H1 (cell line): ENCODE data around the gene RNU7-1. TPM values are rescaled to one million over a fixed set of nuclear protein-coding genes. Genes with fewer than 3 reads are reported as not detected.

Experiments
- CTCF ChIA-PET: fragments of 300-600 bp; sonication (Branson Sonifier 250); formaldehyde crosslinking; loops from one replicate; lab custom pipeline; 2021; ENCODE audit not compliant: partially characterized antibody; lab: Charles Lee
- POLR2A ChIA-PET: fragments of 300-600 bp; sonication (Branson Sonifier 250); formaldehyde crosslinking; loops from one replicate; lab custom pipeline; 2021; ENCODE audit warnings: inconsistent platforms; ENCODE audit not compliant: partially characterized antibody; lab: Charles Lee
- DNase-seq, 2 experiments: peaks; one replicate each; pipeline versions ENCODE4 v3.0.0 to v3.0.0-alpha.2; 2010 to 2022; ENCODE audit warnings: low spot score in 2 of 2, low read depth in 1 of 2, mixed read lengths in 1 of 2
- FAIRE-seq: peaks from 2 replicates; lab custom pipeline; 2011; peaks lifted over from hg19 to GRCh38; lab: Jason Lieb, UNC
- H2AFZ ChIP-seq: 2 replicates; pipeline ENCODE4 v1.8.1; 2012; ENCODE audit warnings: low read length, inconsistent platforms
- H2AK5ac ChIP-seq: 2 replicates; pipeline ENCODE4 v1.6.1; 2013; ENCODE audit warnings: low read depth, low read length
- H2BK120ac ChIP-seq: replicated peaks from 2 replicates; pipeline ENCODE3; 2013; ENCODE audit warnings: low read depth, low read length, inconsistent platforms
- H2BK12ac ChIP-seq: 2 replicates; pipeline ENCODE4 v1.6.1; 2013; ENCODE audit warnings: low read depth, low read length
- H2BK15ac ChIP-seq: 2 replicates; pipeline ENCODE4 v1.6.1; 2013; ENCODE audit warnings: low read length
- H2BK20ac ChIP-seq: 2 replicates; pipeline ENCODE4 v1.6.1; 2013; ENCODE audit warnings: low read length
- H2BK5ac ChIP-seq: 2 replicates; pipeline ENCODE4 v1.6.1; 2013; ENCODE audit warnings: low read depth, low read length
- H3K14ac ChIP-seq: 2 replicates; pipeline ENCODE4 v1.6.1; 2013; ENCODE audit warnings: inconsistent platforms; ENCODE audit not compliant: insufficient read length
- H3K18ac ChIP-seq: 2 replicates; pipeline ENCODE4 v1.6.1; 2013; ENCODE audit warnings: low read length; ENCODE audit errors: extremely low read depth
- H3K23ac ChIP-seq: 2 replicates; pipeline ENCODE4 v1.6.1; 2013; ENCODE audit warnings: inconsistent platforms; ENCODE audit not compliant: insufficient read length
- H3K23me2 ChIP-seq: 2 replicates; pipeline ENCODE4 v1.6.1; 2013; ENCODE audit warnings: low read depth, low read length
- H3K27ac ChIP-seq: 2 replicates; pipeline ENCODE4 v1.6.1; 2011; ENCODE audit warnings: low read depth, low read length, inconsistent platforms
- H3K27me3 ChIP-seq, 4 experiments: replicated peaks in 1 of 4; 1 replicate in 1 of 4; 2 replicates in 3 of 4; pipeline versions ENCODE4 v1.6.1 to v1.8.1; 2011 to 2013; ENCODE audit warnings: low read length in 3 of 4, mild to moderate bottlenecking in 3 of 4, inconsistent platforms in 2 of 4, mixed read lengths in 2 of 4, moderate library complexity in 1 of 4; ENCODE audit not compliant: control insufficient read depth in 3 of 4, insufficient read depth in 3 of 4; ENCODE audit errors: extremely low read depth in 1 of 4
- H3K36me3 ChIP-seq, 4 experiments: 2 replicates each; pipeline versions ENCODE4 v1.6.1 to v1.8.1; 2011 to 2013; ENCODE audit warnings: mild to moderate bottlenecking in 4 of 4, low read length in 3 of 4, moderate library complexity in 2 of 4, control low read depth in 1 of 4, inconsistent platforms in 1 of 4; ENCODE audit not compliant: insufficient read depth in 4 of 4, control insufficient read depth in 2 of 4
- H3K4ac ChIP-seq: replicated peaks from 2 replicates; pipeline ENCODE3; 2013; ENCODE audit warnings: low read length, low read depth, mixed read lengths, inconsistent platforms; ENCODE audit not compliant: insufficient read length
- H3K4me1 ChIP-seq, 4 experiments: replicated peaks in 1 of 4; 1 replicate in 1 of 4; 2 replicates in 3 of 4; pipeline versions ENCODE4 v1.6.1 to v1.8.1; 2011 to 2013; ENCODE audit warnings: low read length in 3 of 4, inconsistent platforms in 2 of 4, mixed read lengths in 1 of 4; ENCODE audit not compliant: insufficient read depth in 4 of 4, control insufficient read depth in 3 of 4
- H3K4me2 ChIP-seq, 2 experiments: 2 replicates each; pipeline versions ENCODE4 v1.6.1 to v1.8.1; 2011 to 2013; ENCODE audit warnings: low read depth in 2 of 2, low read length in 2 of 2, control low read depth in 1 of 2, inconsistent platforms in 1 of 2, mild to moderate bottlenecking in 1 of 2; ENCODE audit not compliant: insufficient read depth in 1 of 2
- H3K4me3 ChIP-seq, 4 experiments: fragments of 200-600, 300-600 bp in 1 of 4; sonication (generic), shearing (Covaris generic), sonication (Bioruptor Twin) in 1 of 4; 2 replicates each; pipeline versions ENCODE4 v1.5.1 to v1.8.1; 2011 to 2016; ENCODE audit warnings: low read length in 4 of 4, low read depth in 3 of 4, control low read depth in 2 of 4, inconsistent platforms in 2 of 4, mild to moderate bottlenecking in 2 of 4, mixed read lengths in 1 of 4, moderate library complexity in 1 of 4; ENCODE audit not compliant: insufficient read depth in 2 of 4; ENCODE audit errors: extremely low read depth in 1 of 4
- H3K56ac ChIP-seq: replicated peaks from 2 replicates; pipeline ENCODE3; 2013; ENCODE audit warnings: low read depth, mild to moderate bottlenecking, mixed read lengths, low read length, inconsistent platforms; ENCODE audit not compliant: insufficient read length
- H3K79me1 ChIP-seq: 2 replicates; pipeline ENCODE4 v1.6.1; 2013; ENCODE audit warnings: low read depth, low read length, control low read depth
- H3K79me2 ChIP-seq, 2 experiments: 2 replicates each; pipeline versions ENCODE4 v1.6.1 to v1.8.1; 2012 to 2013; ENCODE audit warnings: low read length in 2 of 2, mild to moderate bottlenecking in 2 of 2, inconsistent platforms in 1 of 2; ENCODE audit not compliant: insufficient read depth in 2 of 2, control insufficient read depth in 1 of 2
- H3K9ac ChIP-seq, 4 experiments: replicated peaks in 1 of 4; 1 replicate in 1 of 4; 2 replicates in 3 of 4; pipeline versions ENCODE4 v1.6.1 to v1.8.1; 2011 to 2013; ENCODE audit warnings: low read depth in 3 of 4, low read length in 3 of 4, control low read depth in 2 of 4, mild to moderate bottlenecking in 2 of 4, moderate library complexity in 2 of 4, inconsistent platforms in 1 of 4; ENCODE audit errors: extremely low read depth in 1 of 4
- H3K9me3 ChIP-seq, 2 experiments: 2 replicates each; pipeline versions ENCODE4 v1.6.1 to v1.8.1; 2012 to 2013; ENCODE audit warnings: mild to moderate bottlenecking in 2 of 2, moderate library complexity in 2 of 2, control low read depth in 1 of 2, inconsistent platforms in 1 of 2, low read depth in 1 of 2, low read length in 1 of 2, mixed read lengths in 1 of 2; ENCODE audit not compliant: insufficient read depth in 2 of 2
- H4K20me1 ChIP-seq, 2 experiments: replicated peaks in 1 of 2; 2 replicates each; pipeline versions ENCODE3 to v1.8.1; 2011 to 2013; ENCODE audit warnings: inconsistent platforms in 2 of 2, low read length in 2 of 2, mild to moderate bottlenecking in 1 of 2; ENCODE audit not compliant: insufficient read depth in 2 of 2, control insufficient read depth in 1 of 2
- H4K5ac ChIP-seq: 2 replicates; pipeline ENCODE4 v1.6.1; 2013; ENCODE audit warnings: low read length, low read depth, mixed read lengths, inconsistent platforms; ENCODE audit not compliant: insufficient read length
- H4K8ac ChIP-seq: 2 replicates; pipeline ENCODE4 v1.8.0; 2013; ENCODE audit warnings: mild to moderate bottlenecking, moderate library complexity, low read length, inconsistent platforms; ENCODE audit not compliant: insufficient read depth; ENCODE audit errors: extremely low read depth
- H4K91ac ChIP-seq: replicated peaks from 2 replicates; pipeline ENCODE3; 2013; ENCODE audit warnings: low read length, mixed read lengths, inconsistent platforms; ENCODE audit not compliant: insufficient read length
- CTCF ChIP-seq, 3 experiments: IDR thresholded peaks; 1 replicate in 2 of 3; 2 replicates in 1 of 3; pipeline versions ENCODE4 v1.5.1 to v1.6.1; 2011; ENCODE audit warnings: low read length in 3 of 3, mild to moderate bottlenecking in 3 of 3, inconsistent platforms in 2 of 3, low read depth in 1 of 3, moderate library complexity in 1 of 3; ENCODE audit not compliant: insufficient read depth in 1 of 3; ENCODE audit errors: control extremely low read depth in 1 of 3
- RAD21 ChIP-seq, 2 experiments: IDR thresholded peaks in 1 of 2; conservative IDR thresholded peaks in 1 of 2; 2 replicates each; pipeline ENCODE4 v1.6.1; 2011; ENCODE audit warnings: low read depth in 2 of 2, low read length in 2 of 2, improper control_type of control experiment in 1 of 2, inconsistent platforms in 1 of 2, mild to moderate bottlenecking in 1 of 2, moderate library complexity in 1 of 2
- WGBS, 2 experiments: shearing (Covaris generic) in 1 of 2; methylation state at CpG; one replicate each; pipeline versions ENCODE4 v1.1.6 to v1.1.7; 2013 to 2015; ENCODE audit warnings: low lambda C conversion rate in 2 of 2, mixed read lengths in 2 of 2, inconsistent platforms in 1 of 2, low coverage in 1 of 2, missing lambda C conversion rate in 1 of 2; ENCODE audit not compliant: insufficient replicate concordance in 2 of 2, insufficient coverage in 1 of 2, insufficient read length in 1 of 2; ENCODE audit errors: extremely low coverage in 1 of 2, missing lambda C conversion rate in 1 of 2; 5-methylcytosine and 5-hydroxymethylcytosine counted together
- polyA plus RNA-seq, 7 experiments: library from polyadenylated mRNA; depleted of rRNA in 3 of 7; stranded (reverse) in 5 of 7; unstranded in 2 of 7; fragments of >200 nt in 5 of 7; fragments of 200-250 nt in 2 of 7; gene quantifications; 1 replicate in 5 of 7; 2 replicates in 1 of 7; 4 replicates in 1 of 7; pipeline versions ENCODE4 v1.2.1 to v1.2.3, GENCODE V29; 2011 to 2013; ENCODE audit warnings: missing spikeins in 2 of 7, mixed read lengths in 2 of 7
- total RNA-seq: library from RNA; stranded (reverse); fragmentation: NEBNext Ultra II Directional; extraction: Animal tissue kit (Norgen Biotek cat#: 25700); gene quantifications from 2 replicates; pipeline ENCODE4 v1.2.1, GENCODE V29; 2021

RNU7-1 gene
- total and polyA plus RNA-seq, 2 of the 8 experiments (the other 6 are each of a cell fraction or from before 2014, with no cell fraction given): not detected

- H3K4me3 ChIP-seq: no peak overlapping the region
- DNase-seq: no peak
- POLR2A ChIA-PET: interaction anchor here (0.6 to 2.0 kb wide), 7 partner anchors 12 to 816 kb away, joined by 3 to 6 read pairs (median 3); partner anchors contain the start of gene SPSB2
- H3K4me2 ChIP-seq: no peak overlapping the region
- H3K27me3 ChIP-seq: no peaks in the 10 kb centered on the region
- no peaks in the 10 kb centered on the region for H3K9me3 ChIP-seq
- FAIRE-seq: no peak
- no peak overlapping the region for H3K56ac ChIP-seq
- H3K27ac ChIP-seq: no peak overlapping the region
- H2AFZ ChIP-seq: no peak overlapping the region
- no peak overlapping the region for H2BK12ac ChIP-seq
- H4K5ac ChIP-seq: no peak overlapping the region
- CTCF ChIA-PET: interaction anchor here (0.6 to 3.0 kb wide), 5 partner anchors 11 to 204 kb away, joined by 3 to 14 read pairs (median 5); partner anchors contain the start of gene SPSB2
- H3K14ac ChIP-seq: no peak overlapping the region
- no peak overlapping the region for H3K23ac ChIP-seq
- no peak overlapping the region for H2BK20ac ChIP-seq
- no peak overlapping the region for H3K9ac ChIP-seq
- H3K4me1 ChIP-seq: peaks cover 0 to 5% (median 1%) of the 10 kb centered on the region in 4 experiments; a peak in 2 of 7 replicates
- H2BK15ac ChIP-seq: no peak overlapping the region
- no peak overlapping the region for H3K4ac ChIP-seq
- no peak for TF ChIP-seq RAD21 (IDR thresholded peaks at IDR 0.05 in 1 of 2, conservative IDR thresholded peaks at IDR 0.05 in 1 of 2; ENCODE audit: low read depth in 2 of 2, low read length in 2 of 2)
- no peak for TF ChIP-seq CTCF (IDR thresholded peaks at IDR 0.05; ENCODE audit: control extremely low read depth in 1 of 3, insufficient read depth in 1 of 3, low read depth in 1 of 3, low read length in 3 of 3)
- no peaks in the 10 kb centered on the region for H4K20me1 ChIP-seq
- no peak overlapping the region for H2BK120ac ChIP-seq
- no peaks in the 10 kb centered on the region for H3K79me2 ChIP-seq
- H3K18ac ChIP-seq: no peak overlapping the region
- no peaks in the 10 kb centered on the region for H3K79me1 ChIP-seq
- no peak overlapping the region for H4K91ac ChIP-seq
- H3K36me3 ChIP-seq: no peaks in the 10 kb centered on the region
- 85% methylated on average over 6 of the region's 6 CpGs; no CpG with 5 or more reads in 1 of the 2 experiments for WGBS, 2 experiments
- no peak overlapping the region for H2BK5ac ChIP-seq
- no peak overlapping the region for H2AK5ac ChIP-seq
- no peaks in the 10 kb centered on the region for H3K23me2 ChIP-seq
- H4K8ac ChIP-seq: no peak overlapping the region
Measured at GRCh38 chr12:6896846-6897435, 46.7 kb upstream of the RNU7-1 start.
